Fibroblast of villous mesenchyme (primary cell): ENCODE data around the gene CACTIN. TPM values are rescaled to one million over a fixed set of nuclear protein-coding genes. Genes with fewer than 3 reads are reported as not detected.

ENCODE experiments used
- DNase-seq: peaks from one replicate; pipeline ENCODE4 v3.0.0-alpha.2; 2010; ENCODE audit warnings: low read depth
- H3K4me3 ChIP-seq: 2 replicates; pipeline ENCODE4 v1.5.1; 2011; ENCODE audit warnings: low read depth, mild to moderate bottlenecking, low read length
- total RNA-seq: library from RNA; depleted of rRNA; stranded (reverse); fragments of >200 nt; gene quantifications from 2 replicates; pipeline ENCODE4 v1.2.3, GENCODE V29; 2012
- TF ChIP-seq, protein P1 (sequence below): IDR thresholded peaks from 2 replicates; pipeline ENCODE4 v1.5.1; 2012; ENCODE audit warnings: low read depth, mild to moderate bottlenecking, low read length; ENCODE audit not compliant: insufficient read depth

The CACTIN gene
- total RNA-seq, 1 donor, result 17.7 TPM

DNA sequence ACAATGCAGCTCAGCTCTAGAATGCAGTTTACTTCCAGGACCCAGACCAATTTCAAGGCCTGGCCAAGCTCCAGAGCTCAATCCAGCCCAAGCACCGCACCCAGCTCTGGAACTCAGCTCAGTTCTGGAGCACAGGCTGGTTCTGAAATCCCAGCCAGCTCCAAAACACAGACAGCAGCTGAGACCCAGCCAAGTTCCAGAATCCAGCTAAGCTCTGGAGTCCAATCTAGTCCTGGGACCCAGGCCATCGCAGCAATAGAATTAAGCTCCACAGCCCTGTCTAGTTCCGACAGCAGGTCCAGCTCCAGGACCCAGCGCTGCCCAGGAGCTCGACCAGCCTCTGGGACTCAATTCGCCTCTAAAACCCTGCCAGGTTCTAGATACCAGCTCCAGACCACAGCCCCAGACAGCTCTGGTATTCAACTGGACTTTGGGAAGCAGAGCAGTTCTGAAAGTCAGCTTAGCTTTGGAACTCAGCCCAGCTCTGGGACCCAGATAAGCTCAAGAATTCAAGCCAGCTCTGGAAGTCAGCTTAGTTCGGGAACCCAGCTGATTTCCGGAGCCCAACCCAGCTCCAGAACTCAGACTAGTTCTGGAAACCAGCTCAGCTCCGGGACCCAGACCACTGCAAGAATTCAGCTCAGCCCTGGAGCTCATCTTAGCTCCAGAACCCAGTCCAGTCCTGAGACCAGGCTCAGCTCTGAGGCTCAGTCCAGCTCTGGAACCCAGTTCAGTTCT lies 34.5 kb downstream of the CACTIN start:
- no peak for DNase-seq
- TF ChIP-seq, protein P1, sequence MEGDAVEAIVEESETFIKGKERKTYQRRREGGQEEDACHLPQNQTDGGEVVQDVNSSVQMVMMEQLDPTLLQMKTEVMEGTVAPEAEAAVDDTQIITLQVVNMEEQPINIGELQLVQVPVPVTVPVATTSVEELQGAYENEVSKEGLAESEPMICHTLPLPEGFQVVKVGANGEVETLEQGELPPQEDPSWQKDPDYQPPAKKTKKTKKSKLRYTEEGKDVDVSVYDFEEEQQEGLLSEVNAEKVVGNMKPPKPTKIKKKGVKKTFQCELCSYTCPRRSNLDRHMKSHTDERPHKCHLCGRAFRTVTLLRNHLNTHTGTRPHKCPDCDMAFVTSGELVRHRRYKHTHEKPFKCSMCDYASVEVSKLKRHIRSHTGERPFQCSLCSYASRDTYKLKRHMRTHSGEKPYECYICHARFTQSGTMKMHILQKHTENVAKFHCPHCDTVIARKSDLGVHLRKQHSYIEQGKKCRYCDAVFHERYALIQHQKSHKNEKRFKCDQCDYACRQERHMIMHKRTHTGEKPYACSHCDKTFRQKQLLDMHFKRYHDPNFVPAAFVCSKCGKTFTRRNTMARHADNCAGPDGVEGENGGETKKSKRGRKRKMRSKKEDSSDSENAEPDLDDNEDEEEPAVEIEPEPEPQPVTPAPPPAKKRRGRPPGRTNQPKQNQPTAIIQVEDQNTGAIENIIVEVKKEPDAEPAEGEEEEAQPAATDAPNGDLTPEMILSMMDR, result no peak
- no peak overlapping the region for H3K4me3 ChIP-seq

DNA sequence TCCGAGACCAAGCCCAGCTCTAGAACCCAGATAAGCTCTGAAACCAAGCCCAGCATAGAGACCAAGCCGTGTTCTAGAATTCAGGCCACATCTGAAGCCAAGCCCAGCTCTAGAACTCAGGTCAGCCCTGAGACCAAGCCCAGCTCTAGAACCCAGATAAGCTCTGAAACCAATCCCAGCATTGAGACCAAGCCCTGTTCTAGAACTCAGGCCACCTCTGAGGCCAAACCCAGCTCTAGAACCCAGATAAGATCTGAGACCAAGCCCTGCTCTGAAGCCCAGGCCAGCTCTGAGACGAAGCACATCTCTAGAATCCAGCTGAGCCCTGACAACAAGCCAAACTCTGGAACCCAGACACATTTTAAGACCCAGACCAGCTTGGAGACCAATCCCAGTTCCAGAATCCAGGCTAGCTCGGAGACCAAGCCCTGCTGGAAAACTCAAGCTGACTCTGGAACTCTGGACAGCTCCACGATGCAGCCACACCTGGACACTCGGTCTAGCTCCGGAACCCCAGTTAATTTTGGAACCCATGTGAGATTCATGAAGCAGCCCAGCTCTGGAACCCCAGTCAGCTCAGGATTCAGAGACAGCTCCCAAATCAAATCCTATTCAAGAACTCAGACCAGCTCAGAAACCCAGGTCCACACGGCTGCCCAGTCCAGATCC lies 35.5 kb downstream of the CACTIN start:
- no peak overlapping the region for H3K4me3 ChIP-seq
- TF ChIP-seq, protein P1, result no peak
- DNase-seq, result no peak

DNA sequence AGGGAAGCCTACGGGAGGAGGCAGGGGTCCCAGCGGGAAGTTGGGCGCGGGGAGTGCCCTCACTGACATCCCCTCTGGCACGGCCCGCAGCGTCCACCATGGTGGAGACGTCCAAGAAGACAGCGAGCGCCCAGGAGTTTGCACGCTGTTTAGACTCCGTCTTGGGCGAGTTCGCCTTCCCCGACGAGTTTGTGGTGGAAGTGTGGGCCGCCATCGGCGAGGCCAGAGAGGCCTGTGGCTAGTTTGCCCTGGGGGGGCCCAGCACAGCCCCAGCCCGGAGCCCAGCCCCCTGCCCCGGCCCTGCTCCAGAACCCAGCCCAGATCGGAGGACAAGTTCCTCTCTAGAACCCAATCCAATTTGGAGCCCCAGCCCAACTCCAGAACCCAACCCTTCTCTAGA lies 36.6 kb downstream of the CACTIN start:
- TF ChIP-seq, protein P1, result no peak
- DNase-seq, result no peak
- H3K4me3 ChIP-seq, result no peak overlapping the region

DNA sequence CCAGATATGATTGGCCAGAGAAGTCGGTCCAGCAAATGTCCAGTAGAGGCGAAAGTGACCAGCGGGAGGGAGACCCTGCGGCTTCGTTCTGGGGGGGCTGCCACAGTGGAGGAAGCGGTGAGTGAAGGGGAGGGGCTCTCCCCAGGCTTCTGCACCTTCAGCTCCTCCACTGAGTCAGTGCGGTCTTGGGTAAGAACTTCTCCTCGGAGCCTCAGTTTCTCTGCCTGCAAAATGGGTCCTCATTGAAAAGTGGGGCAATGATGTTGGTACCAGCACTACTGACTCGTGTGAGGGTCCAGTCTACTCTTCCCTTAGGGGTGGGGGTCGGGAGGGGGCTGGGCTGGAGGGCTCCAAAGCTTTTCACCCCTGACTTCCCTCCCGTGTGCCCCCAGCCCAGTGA lies 37.2 kb downstream of the CACTIN start:
- no peak overlapping the region for H3K4me3 ChIP-seq
- TF ChIP-seq, protein P1, result no peak
- no peak for DNase-seq

DNA sequence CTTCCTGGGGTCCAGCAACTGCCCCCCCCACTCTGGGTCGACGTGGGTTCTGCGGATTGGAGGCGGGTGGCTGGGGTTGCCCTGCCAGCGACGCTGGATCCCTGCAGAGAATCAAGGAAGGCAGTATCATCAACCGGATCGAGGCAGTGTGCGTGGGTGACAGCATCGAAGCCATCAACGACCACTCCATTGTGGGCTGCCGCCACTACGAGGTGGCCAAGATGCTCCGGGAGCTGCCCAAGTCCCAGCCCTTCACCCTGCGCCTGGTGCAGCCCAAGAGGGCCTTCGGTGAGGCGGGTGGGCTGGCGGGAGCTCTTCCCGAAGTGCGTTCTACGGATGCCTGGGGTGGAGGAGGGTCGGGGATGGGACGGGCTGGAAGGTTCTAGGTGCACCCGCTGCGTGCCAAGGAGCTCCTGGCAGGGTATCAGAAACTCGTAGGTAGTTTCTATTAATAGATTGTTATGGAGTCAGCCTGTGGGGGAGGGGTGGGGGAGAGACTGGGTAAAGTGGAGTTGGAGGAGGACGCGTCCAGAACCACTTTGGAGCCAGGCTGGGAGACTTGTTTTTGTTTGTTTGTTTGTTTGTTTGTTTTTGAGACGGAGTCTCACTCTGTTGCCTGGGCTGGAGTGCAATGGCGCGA lies 39.8 kb downstream of the CACTIN start:
- H3K4me3 ChIP-seq, result no peak overlapping the region
- DNase-seq, result no peak
- TF ChIP-seq, protein P1, result no peak

DNA sequence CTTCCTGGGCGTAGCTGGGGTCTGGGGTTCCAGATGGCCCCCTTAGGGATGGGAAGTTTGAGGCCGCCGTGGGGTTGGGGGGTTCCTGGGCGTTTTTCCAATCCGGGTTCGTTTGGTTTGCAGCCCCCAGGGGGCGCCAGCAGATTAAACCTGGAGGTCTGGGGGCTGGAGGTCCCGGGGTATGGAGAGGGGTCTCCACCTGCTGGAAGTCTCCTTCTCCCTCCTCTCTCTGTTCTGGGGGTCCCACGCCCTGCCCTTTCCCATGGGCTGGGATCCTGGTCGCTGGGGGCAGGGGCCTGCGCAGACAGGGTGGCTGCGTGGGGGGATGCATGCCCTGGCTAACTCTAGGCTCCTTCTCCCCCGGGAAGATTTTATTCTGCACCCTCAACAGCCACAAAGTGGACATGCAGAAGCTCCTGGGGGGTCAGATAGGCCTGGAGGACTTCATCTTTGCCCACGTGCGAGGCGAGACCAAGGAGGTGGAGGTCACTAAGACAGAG lies 40.4 kb downstream of the CACTIN start:
- no peak for DNase-seq
- H3K4me3 ChIP-seq, result peak overlapping the region; percentile 61
- TF ChIP-seq, protein P1, result peak; percentile 63
